Thoracic aorta endothelial cell (primary cell): ENCODE data around the gene DEPDC1B. TPM values are rescaled to one million over a fixed set of nuclear protein-coding genes. Genes with fewer than 3 reads are reported as not detected.

Experiments
- total RNA-seq: library from RNA; depleted of rRNA; stranded (reverse); fragments of >200 nt; gene quantifications from 2 replicates; pipeline ENCODE4 v1.2.3, GENCODE V29; 2012

Gene DEPDC1B
- total RNA-seq: 22.3 and 32.4 TPM in 2 replicates

GRCh38 chr5:60699609-60700415, at the start of gene DEPDC1B:
Gene DEPDC1B, minus strand, starts transcription at chr5:60700166. Its CDS starts 73 bp downstream, at chr5:60700093.

Other genes with a start within 250 kb of the DEPDC1B start
- gene ELOVL7, start 144.1 kb upstream of the DEPDC1B start, total RNA-seq: 0.07 and 0.13 TPM in 2 replicates
- gene ERCC8, start 244.9 kb upstream of the DEPDC1B start, total RNA-seq: 21.5 and 39.1 TPM in 2 replicates
- 30.7 and 42.9 TPM in 2 replicates for gene NDUFAF2, start 245.0 kb upstream of the DEPDC1B start, total RNA-seq